Measurements from ENCODE around the gene OSTN.

Gene OSTN

DNA sequence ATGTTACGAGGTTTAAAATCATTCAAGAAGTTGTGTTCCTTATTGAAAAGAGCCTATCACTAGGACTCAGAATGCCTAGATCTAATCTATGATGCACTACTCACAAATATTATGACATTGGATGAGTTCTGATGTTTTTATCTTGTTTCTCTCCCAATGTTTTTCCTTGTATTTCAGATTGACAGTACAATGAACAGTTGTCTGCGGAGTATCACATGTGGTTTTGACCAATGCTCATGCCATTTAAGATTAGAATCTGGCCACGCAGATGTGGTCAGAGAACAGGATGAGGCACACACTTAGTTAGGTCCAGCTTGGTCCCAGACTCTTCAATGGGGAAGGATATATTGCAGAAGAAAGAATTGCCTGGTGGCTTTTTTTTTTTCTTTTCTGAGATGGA, 104.6 kb downstream of the OSTN start:
- FAIRE-seq (no peak), DNase-seq (ENCODE audit: insufficient read length, low spot score) (no peak)

DNA sequence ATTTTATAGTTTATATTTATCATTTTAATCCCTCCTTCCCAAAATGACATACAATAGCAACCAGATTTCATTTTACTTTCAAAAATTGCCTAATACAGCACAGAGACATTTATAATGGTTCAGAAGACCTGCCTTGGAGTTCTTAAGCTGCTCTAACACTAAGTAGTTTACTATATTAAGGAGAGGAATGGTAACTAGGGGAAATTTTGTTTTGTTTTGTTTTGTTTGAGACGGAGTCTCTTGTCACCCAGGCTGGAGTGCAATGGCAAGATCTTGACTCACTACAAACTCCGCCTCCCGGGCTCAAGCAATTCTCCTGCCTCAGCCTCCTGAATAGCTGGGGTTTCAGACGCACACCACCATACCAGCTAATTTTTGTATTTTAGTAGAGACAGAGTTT, 107.4 kb downstream of the OSTN start:
- FAIRE-seq (no peak), DNase-seq (ENCODE audit: insufficient read length, low spot score) (no peak)

DNA sequence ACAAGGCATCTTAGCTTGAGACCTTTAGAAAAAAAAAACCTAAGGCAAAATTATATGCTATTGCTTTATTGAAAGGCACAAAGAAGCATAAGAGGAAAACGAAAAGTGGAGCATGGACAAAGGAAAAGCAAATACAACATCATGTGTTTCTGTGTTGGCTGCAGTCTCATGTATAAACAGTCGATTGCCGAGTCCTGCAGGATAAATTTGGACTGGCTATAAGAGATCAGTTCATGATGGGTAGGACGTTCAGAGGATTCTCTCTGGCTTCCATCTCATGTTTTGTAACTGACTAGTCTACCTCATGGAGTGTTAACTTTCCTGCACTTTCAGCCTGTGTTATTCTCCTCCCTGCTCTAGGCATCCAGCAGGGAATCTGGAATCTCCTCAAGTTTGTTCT, 108.3 kb downstream of the OSTN start:
- DNase-seq (ENCODE audit: insufficient read length, low spot score) (no peak), FAIRE-seq (no peak)

DNA sequence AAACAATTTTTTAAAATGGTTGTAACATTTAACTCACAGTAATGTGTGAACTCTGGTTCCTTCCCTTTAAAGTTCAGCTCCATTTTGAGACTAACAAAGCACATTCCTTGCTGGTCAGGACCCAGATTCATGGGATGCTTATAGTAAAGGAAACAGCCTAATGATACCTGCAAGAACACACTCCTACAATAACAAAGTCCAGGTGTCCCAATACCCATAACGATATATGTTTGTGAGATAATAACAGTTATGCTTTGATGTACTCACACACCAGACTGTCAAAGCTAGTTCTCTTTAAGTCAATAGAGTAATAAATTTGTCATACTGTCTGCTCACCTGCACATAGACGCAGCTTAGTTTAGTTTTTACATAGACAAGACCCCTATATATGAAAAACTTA, 114.3 kb downstream of the OSTN start:
- DNase-seq (ENCODE audit: insufficient read length, low spot score) (no peak), FAIRE-seq (no peak)

DNA sequence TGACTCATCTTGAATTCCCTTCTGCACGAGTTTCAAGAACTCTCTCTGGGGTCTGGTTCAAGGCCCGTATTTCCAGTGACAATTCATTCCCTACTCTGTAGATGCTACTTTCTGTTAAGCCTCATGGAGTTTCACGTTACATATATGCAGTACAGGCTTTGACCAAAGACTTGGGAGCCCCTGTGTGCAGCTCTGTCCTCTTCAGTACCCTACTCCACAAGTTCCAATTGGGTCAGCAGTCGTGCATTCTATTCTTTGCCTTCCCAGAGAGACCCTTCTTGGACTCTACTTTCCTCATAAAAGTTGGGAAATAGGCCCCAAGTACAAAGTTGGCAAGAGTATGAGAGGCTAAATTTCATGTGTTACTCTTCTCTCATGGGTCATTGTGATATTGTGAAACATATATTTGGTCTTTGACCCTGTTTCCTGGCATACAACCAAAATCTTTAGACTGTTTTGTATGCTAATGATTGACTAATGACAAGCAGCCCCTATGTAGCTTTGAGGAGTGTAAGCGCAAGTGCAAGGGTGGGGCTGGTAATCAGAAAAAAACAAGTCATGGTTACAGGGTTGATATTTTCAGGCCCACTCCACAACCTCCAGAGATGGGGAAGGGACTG, 115.2 kb downstream of the OSTN start:
- DNase-seq (ENCODE audit: insufficient read length, low spot score) (no peak), FAIRE-seq (no peak)
